Activated CD4-positive, alpha-beta T cell treated with anti-CD3 and anti-CD28 coated beads, Interleukin-2, amount 50 U/mL, for 48 hours (primary cell): ENCODE measurements around the gene ZNF697.

Experiments used
- DNase-seq, 2 experiments: peaks; one replicate each; pipeline ENCODE4 v3.0.0-alpha.2; 2020

The ZNF697 gene

DNA sequence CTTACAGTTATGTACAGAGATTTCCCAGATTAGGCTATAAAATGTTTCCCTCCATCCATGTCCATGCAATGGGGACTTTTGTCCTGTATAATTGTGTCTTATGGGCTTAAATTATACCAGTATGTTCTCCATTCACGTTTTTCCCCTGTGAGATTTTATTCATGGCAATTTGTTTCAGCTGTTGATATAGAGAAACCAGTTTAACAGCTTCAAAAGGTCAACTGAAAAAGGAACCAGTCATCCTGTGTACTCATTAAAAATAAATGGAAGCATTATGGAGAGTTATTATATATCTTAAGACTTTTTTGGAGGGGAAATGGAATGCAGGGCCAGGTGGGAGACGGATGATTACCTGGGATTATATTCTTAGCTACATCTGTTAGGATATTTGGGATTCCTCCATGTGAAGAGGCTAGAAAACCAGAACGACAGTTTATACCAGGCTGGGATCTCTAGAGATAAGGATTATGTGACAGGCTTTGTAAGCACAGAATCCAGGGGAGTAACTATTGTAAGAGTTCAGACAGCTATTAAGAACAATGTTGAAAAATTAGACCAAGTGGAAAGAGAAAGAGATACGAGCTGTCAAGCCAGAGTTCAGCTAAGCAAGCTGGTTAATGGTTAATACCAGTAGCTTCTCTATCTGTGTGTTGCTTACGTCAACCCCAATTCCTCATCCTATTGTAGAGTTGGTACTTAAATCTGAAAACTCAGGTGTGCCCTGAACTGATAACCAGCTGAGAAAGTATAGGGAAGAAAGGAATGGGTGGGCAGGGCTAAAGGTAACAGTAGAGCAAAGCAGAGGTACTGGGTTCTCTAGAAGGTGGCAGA, 12.4 kb upstream of the ZNF697 start:
- no peak for DNase-seq

DNA sequence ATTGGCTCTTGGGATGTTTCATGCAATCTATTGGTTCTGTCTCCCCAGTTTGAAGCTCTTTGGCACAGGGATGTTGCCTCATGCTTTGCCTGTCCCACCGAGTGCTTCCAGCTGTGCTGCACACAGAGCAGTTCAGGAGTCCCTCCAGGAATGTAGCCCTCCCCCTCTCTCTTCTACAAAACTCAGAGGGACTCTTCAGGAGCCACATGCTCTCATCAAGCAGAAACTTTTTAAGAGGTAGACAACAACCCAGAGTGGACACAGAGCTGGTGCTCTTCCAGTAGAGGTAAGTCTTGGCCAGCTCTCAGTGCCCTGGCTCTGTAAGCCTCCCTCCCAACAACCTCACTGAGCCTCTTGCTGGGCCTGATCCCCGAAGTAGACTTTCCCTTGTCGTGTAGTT, 11.6 kb upstream of the ZNF697 start:
- DNase-seq, result no peak

- no peak for DNase-seq
Measured at GRCh38 chr1:119656410-119656955, 8.4 kb upstream of the ZNF697 start.

DNA sequence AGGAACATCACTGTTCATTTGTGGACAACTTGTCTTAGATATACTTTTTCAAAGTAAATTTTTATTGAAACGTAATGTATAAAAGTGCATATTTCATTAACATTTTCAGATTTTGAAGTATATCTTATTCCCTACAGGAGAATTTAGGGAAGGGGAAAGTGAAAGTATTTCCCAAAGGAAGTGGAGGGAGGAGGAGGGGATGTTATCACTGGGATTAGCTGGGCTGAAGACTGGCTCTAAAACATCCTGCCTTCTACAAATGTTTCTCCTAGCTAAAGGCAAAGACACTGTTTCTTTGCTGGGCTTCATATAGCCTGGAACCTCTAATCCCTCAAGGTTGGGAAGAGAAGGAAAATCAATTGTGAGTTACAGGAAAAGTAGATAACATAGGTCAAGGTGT, 7.1 kb upstream of the ZNF697 start:
- no peak for DNase-seq

GRCh38 chr1:119653839-119654170, 5.7 kb upstream of the ZNF697 start:
- DNase-seq, result no peak

GRCh38 chr1:119653135-119653838, 5.2 kb upstream of the ZNF697 start:
- no peak for DNase-seq

GRCh38 chr1:119652587-119652986, 4.5 kb upstream of the ZNF697 start:
- DNase-seq, result no peak

DNA sequence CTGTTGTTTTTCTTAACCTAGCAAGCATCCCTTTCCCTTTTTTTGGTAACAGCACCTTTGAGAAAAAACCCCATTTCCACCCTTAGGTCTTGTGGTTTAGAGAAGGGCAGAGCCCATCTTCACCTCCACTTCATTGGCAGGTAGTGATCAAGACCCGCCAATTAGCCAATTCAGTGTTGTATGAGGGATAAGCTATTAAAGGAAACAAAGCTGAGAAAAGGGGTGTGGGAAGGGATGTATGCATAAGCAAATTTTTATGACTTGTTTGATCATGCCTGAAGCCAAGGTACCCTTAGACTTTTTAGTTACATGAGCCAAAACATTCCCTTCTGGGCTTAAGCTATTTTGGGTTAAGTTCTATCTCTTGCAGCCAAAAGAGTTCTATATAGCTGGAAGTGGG, 3.6 kb upstream of the ZNF697 start:
- DNase-seq, result no peak

- no peak for DNase-seq
Measured at GRCh38 chr1:119651133-119651532, 3.1 kb upstream of the ZNF697 start.

GRCh38 chr1:119648620-119649004, 546 bp upstream of the ZNF697 start:
- DNase-seq, result no peak

- peak in 1 of 2 experiments; percentile 5 for DNase-seq
Measured at GRCh38 chr1:119647228-119647733, 785 bp downstream of the ZNF697 start.

- no peak for DNase-seq
Measured at GRCh38 chr1:119646521-119647227, 1.4 kb downstream of the ZNF697 start.

DNA sequence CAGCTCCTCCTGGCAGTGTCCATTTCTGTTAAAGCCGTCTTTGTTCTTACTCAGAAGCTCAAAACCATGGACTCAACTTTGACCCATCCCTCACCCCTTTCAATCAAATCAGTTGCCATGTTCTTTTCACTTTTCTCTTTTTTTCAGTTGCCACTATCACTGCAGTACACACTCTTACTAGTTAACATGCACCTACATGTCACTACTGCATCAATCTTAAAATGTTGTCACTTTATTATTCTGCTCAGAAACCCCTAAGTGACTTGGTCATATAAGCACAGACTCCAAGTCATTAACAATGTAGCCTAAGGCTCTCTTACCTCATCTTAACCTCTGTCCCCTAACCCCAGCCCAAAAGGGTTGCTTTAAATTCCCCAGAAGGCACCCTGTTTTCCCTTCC, 9.0 kb downstream of the ZNF697 start:
- no peak for DNase-seq

DNA sequence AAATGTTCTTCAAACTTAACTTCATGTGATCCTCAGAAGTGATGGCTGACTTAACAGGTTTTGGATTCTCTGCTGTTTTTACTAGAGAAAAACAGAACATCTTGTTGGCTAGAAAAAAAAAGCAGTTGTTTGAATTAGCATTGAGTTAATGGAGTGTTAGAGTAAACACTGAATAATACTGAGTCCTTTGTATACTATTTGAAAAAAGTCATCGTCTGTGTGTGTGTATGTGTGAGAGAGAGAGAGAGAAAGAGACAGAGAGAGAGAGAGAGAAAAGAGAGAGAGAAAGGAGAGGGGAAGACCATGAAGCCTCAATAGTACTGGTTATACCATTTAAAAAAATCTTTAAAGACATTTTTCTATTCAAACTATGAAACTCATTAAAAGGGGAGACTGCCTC, 10.4 kb downstream of the ZNF697 start:
- no peak for DNase-seq

GRCh38 chr1:119636491-119637089, 11.5 kb downstream of the ZNF697 start:
- DNase-seq, result no peak

GRCh38 chr1:119635811-119636390, 12.2 kb downstream of the ZNF697 start:
- no peak for DNase-seq

GRCh38 chr1:119634016-119634415, 14.1 kb downstream of the ZNF697 start:
- no peak for DNase-seq

DNA sequence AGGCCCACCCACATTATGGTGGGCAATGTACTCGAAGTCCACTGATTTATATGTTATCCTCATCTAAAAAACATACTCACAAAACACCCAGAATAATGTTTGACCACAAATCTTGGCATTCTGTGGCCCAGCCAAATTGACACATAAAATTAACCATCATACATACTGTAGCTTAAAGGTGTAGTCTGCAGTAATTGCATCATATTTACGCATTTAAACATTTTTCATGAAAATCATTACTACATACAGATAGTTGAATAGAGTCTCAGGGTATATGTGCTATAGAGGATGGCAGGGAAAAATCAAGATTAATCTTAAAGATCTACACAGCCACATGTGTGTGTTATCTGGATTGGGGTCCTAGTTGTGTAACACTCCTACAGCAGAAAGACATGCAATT, 14.5 kb downstream of the ZNF697 start:
- no peak for DNase-seq

- no peak for DNase-seq
Measured at GRCh38 chr1:119632841-119633240, 15.2 kb downstream of the ZNF697 start.

DNA sequence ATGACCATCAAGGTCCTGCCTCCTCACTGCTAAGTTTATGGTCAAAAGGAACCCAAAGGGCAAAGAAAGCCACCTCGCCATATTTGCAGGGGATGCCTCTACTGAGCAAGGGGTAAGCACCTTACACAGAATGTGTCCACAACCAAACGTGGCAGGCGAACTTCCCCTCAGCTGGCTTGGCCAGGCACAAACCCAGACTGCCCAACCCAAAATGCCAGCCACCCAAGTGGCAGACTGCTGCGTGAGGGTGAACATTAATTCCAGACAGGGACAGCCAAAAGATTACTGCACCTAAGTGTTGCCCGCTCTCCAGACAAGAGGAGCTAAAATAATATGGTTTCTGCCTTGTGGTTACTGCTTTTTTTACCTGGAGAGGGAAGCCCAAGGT, 16.0 kb downstream of the ZNF697 start:
- no peak for DNase-seq

DNA sequence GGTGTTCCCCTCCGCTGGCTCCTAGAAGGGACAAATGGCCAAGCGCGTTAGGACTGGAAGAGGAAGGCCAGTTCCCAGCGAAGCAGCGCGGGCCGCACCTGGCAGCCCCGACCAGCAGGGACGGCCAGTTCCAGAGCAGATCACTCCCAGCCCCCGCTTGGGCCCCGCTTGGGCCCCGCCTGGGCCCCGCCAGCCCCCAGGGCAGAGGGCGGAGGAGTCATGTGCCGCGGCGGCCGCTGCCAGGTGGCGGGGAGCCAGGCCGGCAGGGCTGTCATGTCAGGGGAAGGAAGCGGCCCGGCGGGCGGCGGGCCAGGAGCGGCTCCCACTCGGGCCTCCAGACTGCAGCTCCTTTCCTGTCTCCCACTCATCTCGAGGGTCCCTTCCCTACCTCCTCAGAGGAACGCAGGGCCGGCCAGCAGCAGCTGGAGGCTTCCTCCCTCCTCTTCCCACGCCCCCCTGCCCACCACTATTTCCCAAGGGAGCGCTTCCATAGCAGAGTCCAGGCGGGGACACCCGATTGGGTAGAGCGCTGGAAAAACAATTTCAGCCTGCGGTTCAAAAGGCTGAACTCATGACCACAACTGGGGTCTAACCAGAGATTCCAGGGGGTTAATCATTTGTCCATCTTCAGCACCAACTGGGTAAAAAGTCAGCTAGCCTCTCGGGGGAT, 16.5 kb downstream of the ZNF697 start:
- no peak for DNase-seq

DNA sequence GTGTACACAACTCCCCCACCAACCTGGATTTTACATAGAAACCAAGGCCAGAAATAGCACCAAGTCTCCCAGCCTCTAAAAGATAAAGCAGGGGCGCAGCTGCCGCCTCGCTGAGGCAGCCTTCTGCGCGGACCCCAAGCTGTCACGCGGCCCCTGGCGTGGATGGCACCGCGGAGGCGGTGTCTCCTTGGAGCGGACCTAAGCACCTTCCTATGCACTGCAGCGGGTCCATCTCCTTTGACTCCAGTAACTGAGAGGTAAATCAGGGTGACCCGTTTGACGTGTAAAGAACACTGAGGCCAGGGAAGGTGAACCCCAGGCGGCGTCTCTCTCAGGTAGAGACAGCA, 17.0 kb downstream of the ZNF697 start:
- no peak for DNase-seq
